Head of caudate nucleus (tissue), 42 donors: ENCODE results near the gene SDCCAG8.

ENCODE experiments used
- DNase-seq, 42 donors: peaks; one replicate each; pipeline versions ENCODE4 v3.0.0 to v3.0.0-alpha.2; 2020 to 2021; ENCODE audit warnings: mixed read lengths in 7 of 42
- intact Hi-C: fragments of 100-400 bp; cut with DNase I; formaldehyde crosslinking; loops from one replicate; pipeline ENCODE4 v1.15.0; 2022

SDCCAG8 gene

DNA sequence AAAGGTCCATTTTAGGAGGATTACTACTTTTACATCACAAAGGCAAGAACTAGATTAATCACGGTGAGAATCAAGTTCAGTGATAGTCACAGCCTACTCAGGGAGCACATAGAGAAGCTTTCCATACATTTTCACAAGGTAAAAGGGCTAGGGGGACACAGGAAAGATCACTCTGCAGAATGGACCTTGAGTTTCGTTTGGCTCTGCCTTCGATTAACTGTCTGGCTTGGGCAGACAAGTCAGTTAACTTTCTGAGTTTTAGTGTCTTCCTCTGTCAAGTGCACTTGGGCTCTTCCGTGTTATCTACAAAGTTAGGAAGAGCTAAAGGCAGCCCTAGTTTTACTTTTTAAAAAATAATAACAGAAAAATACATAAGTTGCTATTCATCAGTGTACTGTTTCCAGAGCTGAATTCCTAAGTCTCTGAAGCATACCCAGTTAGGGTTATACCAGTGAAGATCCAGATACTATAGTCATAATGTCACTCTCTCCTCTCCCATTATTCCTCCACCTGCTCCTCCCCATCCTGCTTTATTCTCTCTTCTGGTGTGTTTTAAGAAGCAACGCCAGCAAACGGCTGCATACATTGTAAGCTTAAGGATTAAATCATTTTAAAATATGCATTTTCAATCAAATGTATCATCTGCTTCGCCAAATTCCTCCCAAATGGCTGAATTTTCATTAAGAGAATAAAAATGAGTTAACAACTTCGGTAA, 2.5 kb upstream of the SDCCAG8 start:
- DNase-seq: no peak
- intact Hi-C loops: loop anchor here (10.0 kb wide), 1 partner anchor 801 kb away; the partner anchor contains the start of gene ZBTB18

DNA sequence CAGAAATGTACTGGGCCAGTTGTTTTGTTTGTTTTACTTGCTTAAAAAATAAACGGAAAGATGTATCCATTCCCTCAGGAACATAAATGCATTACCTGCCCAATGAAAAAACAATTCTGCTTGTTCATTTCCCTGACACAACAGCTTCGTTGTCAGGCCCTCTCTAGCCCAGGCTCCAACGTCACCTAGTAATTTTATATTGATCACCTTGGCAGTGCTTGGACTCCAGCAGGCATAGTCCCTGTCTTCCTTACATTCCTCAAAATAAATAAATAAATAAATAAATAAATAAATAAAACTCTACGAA, 2.0 kb upstream of the SDCCAG8 start:
- intact Hi-C loops: loop anchor here (2.0 to 10.0 kb wide), 2 partner anchors 63 to 801 kb away; partner anchors contain the start of gene ZBTB18
- peak in 4 of 42 donors; percentile 15 to 50 (median 37) for DNase-seq

DNA sequence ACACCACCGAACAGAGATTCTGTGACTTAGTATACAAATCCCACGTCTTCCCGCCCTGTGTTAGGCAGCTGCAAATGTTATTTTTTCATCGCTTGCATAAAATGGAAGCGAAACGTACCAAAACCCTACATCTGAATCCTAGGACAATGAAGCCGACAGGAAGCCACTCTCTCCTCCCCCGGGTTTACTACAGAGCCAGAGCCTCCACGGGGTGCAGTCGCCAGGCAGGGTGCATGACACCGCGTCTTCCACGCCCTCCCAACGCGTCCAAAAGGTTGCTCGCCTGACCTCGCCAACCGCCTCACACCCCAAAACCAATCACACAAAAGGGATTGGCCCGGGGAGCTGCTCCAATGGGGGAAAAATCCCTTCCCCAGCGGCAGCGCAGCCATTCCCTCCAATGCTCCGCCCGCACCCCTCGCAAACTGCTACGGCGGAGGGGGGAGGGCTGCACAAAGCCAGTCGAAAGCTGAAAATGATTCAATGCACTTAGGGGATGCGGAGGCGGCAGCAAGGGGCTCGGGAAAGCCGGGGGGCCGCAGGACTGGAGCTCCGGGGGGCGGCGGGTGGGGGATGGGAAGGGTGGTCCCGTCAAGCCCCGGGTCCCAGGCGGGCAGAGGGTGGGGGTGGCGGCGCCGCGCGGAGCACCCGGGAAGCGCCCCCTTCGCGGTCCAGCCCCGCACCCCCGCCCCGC, 1.5 kb upstream of the SDCCAG8 start:
- intact Hi-C loops: loop anchor here (2.0 to 10.0 kb wide), 2 partner anchors 62 to 800 kb away; partner anchors contain the start of gene ZBTB18
- DNase-seq: peak; percentile 26 to 86 (median 72)

DNA sequence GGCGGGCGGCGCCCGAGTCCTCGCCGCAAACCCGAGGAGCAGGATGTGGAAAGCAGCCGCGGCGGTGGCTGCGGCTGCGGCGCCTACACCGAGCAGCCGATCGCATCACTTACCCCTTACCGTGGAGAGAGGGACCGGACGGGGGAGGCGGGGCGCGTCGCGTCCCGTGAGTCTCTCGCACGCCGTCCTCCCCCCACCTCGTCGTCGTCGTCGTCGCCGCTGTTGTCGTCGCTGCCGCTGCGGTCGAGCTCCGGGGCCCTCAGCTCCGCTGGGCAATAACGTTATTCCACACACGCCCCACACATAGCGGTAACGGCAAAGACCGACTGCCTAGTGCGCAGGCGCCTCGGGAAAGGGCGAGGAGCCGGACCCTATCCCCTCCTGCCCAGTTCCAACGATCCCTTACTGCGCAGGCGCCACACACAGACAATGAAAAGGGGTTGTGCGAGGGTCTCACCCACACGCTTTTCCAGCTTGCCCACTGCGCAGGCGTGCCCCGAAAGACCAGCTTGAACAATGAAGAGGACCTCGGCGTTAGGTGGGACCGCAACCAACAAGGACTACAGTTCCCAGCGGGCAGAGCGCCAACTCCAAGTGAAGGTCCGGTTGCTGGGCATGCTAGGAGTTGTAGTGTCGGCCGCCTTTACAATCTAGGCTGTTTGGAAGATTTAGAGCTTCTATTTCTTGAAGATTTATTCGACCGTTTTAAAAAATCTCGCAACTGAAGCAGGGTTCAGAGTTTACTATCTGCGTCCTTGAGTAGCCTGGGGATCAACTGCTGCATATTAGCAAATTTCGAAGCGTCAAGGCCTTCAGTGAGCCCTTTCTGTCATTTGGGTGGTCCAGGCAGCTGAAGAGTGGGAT, 682 bp upstream of the SDCCAG8 start, which contains the start of gene CEP170:
Gene CEP170, minus strand, starts transcription at position 355 of the 864 bp plus-strand sequence. CDS start 30,001 bp downstream, outside the sequence.
- intact Hi-C loops: loop anchor here (2.0 to 10.0 kb wide), 2 partner anchors 62 to 800 kb away; partner anchors contain the start of gene ZBTB18

DNA sequence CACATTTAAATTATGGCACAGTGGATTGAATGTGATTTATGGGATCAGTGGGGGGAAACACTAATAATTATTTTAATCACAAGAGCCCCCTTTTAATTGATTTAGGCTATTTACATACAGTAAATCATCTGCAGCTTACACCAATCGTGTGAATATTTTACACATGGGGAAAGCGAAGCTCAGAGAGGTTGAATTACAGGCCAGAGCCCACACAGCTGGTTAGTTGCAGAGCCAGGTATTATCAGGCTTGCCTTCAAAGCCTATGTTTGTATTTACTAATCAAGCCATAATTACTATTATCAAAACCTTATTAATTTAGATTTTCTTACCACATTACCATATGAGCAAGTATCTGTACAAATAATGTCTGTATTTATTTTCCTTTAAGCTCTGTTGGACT, 749 bp downstream of the SDCCAG8 start:
- DNase-seq: no peak
- intact Hi-C loops: loop anchor here (10.0 kb wide), 1 partner anchor 798 kb away; the partner anchor contains the start of gene ZBTB18

More for the DNA sequence above, 682 bp upstream of the SDCCAG8 start, which contains the start of gene CEP170:
- DNase-seq: peak; percentile 88 to 98 (median 94)

DNA sequence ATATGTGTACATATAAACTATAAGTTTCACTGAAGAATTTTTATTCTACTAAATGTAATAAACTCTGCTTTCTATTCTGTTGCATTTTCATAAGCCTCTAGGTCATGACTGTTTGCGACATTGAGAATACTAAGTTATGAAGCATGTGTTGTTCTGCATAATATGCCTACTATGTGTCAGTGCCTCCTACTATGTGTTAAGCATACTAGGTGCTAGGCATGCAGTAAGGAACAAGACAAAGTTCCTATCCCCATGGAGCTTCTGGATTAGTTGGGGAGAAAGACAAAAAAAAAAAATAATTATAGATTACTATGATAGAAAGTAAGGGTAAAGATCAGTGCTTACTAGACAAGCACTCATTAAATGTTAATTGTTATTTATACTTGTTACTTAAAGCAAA, 1.3 kb downstream of the SDCCAG8 start:
- intact Hi-C loops: loop anchor here (10.0 kb wide), 1 partner anchor 798 kb away; the partner anchor contains the start of gene ZBTB18
- DNase-seq: no peak

DNA sequence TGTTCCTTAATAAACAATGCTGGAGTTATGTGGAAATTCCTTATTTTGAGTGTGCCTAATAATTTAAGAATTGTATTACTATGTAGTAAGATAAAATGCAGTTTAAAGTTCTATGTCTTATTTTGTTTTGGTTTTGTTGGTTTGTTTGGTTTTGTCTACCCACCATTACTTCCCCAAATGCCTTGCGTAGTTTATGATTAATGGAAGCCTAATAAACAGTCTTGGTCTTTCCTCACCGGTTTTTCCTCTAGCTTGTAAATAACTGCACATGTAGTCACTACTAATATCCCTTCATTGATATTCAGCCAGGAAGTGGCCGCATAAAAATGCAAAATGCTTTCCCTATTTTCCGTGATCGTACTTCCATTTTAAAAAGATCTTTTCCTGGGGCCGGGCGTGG, 2.9 kb downstream of the SDCCAG8 start:
- DNase-seq: no peak
- intact Hi-C loops: loop anchor here (10.0 kb wide), 1 partner anchor 796 kb away; the partner anchor contains the start of gene ZBTB18

DNA sequence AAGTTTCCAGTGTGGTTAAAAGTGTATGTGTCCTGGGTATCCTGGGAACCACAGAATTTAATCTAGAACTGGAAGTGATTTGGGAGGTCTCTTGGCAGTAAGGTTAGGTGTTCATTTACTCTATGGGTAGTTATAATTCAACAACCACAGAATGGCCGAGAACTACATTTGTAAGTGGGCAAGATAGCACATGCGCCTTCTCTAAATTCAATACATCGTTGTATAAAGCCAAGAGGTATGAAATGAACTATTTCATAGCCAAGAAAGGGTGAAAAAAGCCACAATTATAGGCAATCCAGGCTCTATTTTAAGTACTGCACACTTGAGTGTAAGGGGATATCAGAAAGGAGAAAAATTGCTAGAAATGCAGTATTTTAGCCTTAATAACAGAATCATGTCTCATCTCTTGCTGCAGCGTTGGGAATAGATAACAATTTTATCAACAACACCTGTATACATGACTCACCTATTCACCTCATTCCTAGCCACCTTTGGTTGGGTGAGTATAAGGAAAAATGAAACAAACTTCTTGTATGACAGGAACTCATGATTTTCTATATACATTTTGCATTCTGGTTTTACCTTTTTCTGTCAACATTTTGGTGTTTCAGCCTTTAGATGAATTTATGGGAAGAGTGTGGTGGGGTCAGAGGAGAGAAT, 4.5 kb downstream of the SDCCAG8 start:
- intact Hi-C loops: no loop called here
- DNase-seq: no peak

DNA sequence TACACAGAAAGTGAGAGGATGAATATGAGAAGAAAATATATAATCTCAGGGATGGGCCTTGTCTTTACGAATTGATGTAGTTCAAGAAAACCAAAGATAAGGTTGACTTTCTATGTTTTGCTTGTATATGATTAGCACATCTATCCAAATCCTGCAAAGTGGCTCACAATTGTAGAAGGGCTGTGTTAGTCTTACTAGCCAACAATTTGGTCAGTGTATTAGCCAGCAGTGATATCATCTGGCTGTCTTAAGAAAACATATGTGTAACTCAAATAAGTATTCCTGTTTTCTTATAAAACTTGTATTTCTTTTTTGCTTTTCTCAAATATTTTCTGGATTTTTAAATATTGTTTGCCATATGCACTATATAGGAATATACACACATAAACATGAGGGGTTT, 5.5 kb downstream of the SDCCAG8 start:
- no peak for DNase-seq
- intact Hi-C loops: no loop called here

DNA sequence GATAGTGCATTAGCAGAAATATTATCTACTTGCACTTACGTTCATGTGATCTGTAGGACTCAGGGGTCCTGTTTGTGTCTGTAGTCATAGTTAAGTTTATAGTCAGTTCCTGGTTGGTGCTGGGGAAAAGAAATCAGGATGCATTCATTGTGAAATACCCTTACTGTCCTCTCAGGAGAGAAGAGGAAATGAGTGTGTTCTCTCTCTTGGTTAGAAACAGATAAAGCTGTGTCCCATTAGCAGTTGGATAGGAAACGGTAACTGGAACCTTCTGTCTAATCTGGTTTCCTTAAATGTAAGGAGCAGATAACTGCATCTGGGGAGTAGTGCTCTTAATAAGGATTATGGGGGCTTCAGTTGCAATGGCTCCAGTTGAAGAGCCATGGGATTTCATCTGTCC, 8.9 kb downstream of the SDCCAG8 start:
- intact Hi-C loops: no loop called here
- DNase-seq: no peak

DNA sequence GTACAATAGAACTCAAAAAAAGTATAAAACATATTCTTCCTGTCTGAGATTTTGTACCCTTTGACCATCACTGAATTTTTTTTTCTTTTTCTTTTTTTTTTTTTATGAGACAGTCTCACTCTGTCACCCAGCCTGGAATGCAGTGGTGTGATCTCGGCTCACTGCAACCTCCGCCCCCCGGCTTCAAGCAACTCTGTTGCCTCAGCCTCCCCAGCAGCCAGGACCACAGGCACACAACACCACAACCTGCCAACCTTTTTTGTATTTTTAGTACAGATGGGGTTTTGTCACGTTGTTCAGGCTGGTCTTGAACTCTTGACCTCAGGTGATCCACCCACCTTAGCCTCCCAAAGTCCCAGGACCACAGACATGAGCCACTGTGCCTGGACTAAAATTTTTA, 10.4 kb downstream of the SDCCAG8 start:
- DNase-seq: no peak
- intact Hi-C loops: no loop called here

DNA sequence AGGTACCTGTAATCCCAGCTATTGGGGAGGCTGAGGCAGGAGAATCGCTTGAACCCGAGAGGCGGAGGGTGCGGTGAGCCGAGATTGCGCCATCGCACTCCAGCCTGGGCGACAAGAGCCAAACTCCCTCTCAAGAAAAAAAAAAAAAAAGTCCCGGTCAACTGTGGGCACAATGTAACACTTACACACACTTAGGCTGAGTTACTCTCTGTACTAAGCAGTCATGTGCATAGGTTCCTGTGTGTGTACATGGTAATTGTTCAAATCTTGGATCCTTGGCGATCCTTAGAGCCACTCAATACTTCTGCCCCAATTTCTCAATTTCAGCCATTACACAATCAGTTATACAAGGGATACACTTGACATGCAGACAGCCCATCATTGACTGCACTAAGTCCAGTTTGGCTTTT, 11.6 kb downstream of the SDCCAG8 start:
- intact Hi-C loops: no loop called here
- DNase-seq: no peak

DNA sequence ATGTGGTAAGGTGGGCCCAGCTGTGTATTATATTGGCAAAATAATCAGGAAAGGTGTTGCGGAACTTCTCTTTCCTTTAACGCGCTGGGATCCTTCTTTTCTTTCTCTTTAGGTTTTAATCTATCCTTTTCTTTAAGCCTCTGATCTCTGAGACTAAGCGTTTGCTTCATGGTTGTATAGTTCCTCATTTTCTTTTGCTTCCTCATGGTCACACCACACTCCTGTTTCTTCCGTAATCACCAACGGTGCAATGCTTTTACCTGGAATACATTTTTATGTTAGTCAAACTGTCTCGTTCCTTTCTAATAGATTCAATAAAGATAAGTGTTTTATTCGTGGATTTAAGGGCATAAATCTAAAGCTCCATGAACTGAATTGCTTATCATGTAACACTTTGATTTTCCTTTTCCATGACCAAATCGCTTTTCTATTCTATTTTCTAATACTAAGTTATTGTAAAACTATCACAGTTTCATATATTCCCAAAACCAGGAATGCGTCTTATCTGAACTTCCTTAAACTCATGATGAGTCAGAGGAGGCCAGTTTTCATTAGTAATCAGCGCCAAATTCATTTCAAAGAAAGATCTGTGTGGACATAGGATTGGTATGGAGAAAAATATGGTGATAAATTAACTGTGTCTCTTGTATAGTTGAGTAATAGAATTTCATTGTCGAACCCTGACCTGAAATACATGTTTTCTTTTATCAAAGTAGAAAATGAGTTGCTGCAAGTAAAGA, 12.2 kb downstream of the SDCCAG8 start:
- intact Hi-C loops: no loop called here
- DNase-seq: no peak

DNA sequence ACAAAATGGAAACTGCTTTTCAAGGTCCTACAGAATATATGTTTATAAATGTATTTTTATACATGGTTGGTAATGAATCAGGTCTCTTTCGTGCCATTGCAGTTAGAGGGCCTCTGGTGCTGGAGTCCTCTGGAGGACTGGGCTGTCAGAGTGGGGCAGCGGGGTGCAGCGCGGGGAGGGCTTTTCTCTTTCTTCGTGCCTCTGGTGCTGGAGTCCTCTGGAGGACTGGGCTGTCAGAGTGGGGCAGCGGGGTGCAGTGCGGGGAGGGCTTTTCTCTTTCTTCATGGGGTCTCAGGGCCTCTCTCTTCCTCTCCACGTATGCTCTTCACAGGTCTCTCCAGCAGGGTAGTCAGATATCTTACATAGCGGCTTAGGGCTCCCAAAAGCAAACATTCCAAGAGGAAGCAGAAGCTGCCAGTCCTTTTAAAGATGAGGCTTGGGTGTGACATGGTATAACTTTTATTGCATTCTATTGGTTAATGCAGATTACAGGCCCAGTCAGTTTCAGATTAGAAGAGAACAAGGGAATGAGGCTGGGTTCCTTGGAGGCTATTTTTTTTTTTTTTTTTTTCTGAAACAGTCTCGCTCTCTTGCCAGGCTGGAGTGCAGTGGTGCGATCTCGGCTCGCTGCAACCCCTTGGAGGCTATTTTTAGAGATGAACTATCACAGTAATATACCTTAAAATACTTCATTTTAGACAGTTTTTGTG, 13.1 kb downstream of the SDCCAG8 start:
- intact Hi-C loops: no loop called here
- peak in 1 of 42 donors; percentile 20 for DNase-seq

DNA sequence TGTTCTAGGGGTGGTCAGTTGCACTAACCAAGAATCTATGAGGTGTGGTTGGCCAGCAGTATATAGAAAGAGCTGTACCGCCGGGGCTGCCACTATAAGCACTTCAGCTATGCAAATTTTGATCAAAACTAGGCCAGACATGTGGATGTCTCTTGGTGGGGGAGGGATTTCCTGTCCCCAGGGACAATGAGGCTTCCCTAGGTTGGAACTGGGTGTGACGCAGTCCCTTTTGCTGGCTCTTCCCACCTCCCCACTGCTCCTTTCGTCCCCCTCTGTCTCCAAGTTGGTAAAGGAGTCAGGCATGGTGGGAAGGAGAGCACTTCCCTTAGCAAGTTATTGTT, 13.6 kb downstream of the SDCCAG8 start:
- intact Hi-C loops: no loop called here
- DNase-seq: peak in 1 of 42 donors; percentile 13

DNA sequence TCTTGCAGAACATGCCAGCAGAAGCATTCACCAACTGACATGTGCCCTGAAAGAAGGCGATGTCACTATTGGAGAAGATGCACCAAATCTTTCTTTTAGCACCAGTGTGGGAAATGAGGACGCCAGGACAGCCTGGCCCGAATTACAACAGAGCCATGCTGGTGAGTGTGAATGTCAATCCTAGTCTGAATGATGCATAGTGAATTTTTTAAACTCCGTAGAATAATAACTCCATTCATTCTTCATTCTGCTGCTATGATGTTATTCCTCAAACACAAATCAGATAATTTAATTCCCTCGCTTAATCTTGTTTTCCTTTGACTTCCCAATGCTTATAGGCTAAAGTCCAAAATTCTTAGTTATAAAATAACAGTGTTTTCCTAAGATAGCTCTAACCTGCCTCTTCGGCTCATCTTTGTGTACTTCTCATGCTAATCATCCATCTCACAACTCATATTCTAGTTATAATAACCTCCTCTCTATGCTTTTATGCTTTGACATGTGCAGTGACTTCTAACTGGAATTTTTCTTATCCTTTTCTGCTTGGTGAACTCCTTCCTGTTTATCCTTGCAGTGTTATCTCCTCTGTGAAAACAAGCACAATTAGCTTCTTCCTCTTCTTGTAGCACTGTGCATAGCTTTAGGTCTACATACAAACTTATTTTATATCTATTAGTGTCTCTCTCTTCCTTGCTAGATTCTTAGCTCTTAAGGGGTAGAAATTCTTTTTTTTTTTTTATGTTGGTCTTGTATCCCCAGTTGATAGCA, 14.4 kb downstream of the SDCCAG8 start:
- peak in 2 of 42 donors; percentile 8 to 21 for DNase-seq
- intact Hi-C loops: no loop called here

DNA sequence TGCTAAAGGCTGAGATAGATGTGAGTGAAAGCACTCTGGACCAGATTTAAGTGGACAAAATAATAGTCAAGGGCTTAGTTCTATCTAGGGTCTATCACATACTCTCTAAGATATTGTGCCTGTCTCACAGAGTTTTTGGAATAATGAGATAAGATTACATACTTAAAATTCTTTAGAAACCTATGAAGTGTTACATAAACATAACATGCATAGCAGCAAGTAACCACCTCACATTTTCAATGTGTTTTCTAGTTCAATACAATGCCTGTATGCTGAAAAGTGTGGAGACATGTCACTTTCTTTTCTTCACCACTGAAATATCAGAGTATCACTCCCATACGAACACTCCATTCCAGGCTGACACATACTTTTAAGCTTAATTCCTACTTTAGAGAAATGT, 16.2 kb downstream of the SDCCAG8 start:
- DNase-seq: no peak
- intact Hi-C loops: no loop called here
